Keratinocyte (primary cell): Measurements from ENCODE around the gene TMEM132A. TPM values are rescaled to one million over a fixed set of nuclear protein-coding genes. Genes with fewer than 3 reads are reported as not detected.
"Not testable (repeated sequence)": the region's sequence is repeated elsewhere in the genome, so short reads cannot be mapped to it uniquely, and the experiment has no call there.

Experiments
- DNase-seq: peaks from one replicate; pipeline ENCODE4 v3.0.0-alpha.2; 2011; ENCODE audit warnings: low read depth, missing footprints, low spot score
- FAIRE-seq: peaks from 2 replicates; lab custom pipeline; 2011; peaks lifted over from hg19 to GRCh38; lab: Jason Lieb, UNC
- H2AFZ ChIP-seq: 2 replicates; pipeline ENCODE4 v1.6.0; 2012; ENCODE audit warnings: low read length, control low read depth, inconsistent platforms; ENCODE audit not compliant: control insufficient read depth
- H3K27ac ChIP-seq: 2 replicates; pipeline ENCODE4 v1.5.1; 2011; ENCODE audit warnings: low read length; ENCODE audit not compliant: control insufficient read depth, insufficient read depth
- H3K27me3 ChIP-seq: 3 replicates; pipeline ENCODE4 v1.6.0; 2011; ENCODE audit warnings: low read length; ENCODE audit not compliant: control insufficient read depth, insufficient read depth; ENCODE audit errors: extremely low read depth
- H3K36me3 ChIP-seq, 2 experiments: 2 replicates in 1 of 2; 3 replicates in 1 of 2; pipeline ENCODE4 v1.5.1; 2011; ENCODE audit warnings: low read length in 2 of 2, mild to moderate bottlenecking in 1 of 2; ENCODE audit not compliant: control insufficient read depth in 2 of 2, insufficient read depth in 2 of 2; ENCODE audit errors: extremely low read depth in 1 of 2
- H3K4me1 ChIP-seq: 3 replicates; pipeline ENCODE4 v1.5.1; 2011; ENCODE audit warnings: low read length; ENCODE audit not compliant: control insufficient read depth, insufficient read depth; ENCODE audit errors: extremely low read depth
- H3K4me2 ChIP-seq: 3 replicates; pipeline ENCODE4 v1.6.0; 2011; ENCODE audit warnings: low read depth, low read length; ENCODE audit not compliant: control insufficient read depth, insufficient read depth; ENCODE audit errors: extremely low read depth
- H3K4me3 ChIP-seq, 3 experiments: fragments of 200-600 bp in 1 of 3; sonication (generic) in 1 of 3; 2 replicates in 2 of 3; 3 replicates in 1 of 3; pipeline ENCODE4 v1.5.1; 2011 to 2016; ENCODE audit warnings: low read length in 3 of 3, mild to moderate bottlenecking in 3 of 3, control low read depth in 2 of 3, inconsistent platforms in 1 of 3, low read depth in 1 of 3, mixed read lengths in 1 of 3, mixed run types in 1 of 3, moderate library complexity in 1 of 3; ENCODE audit not compliant: control insufficient read depth in 2 of 3, insufficient read depth in 2 of 3; ENCODE audit errors: extremely low read depth in 1 of 3
- H3K79me2 ChIP-seq: 2 replicates; pipeline ENCODE4 v1.6.0; 2012; ENCODE audit warnings: low read length; ENCODE audit not compliant: control insufficient read depth, insufficient read depth
- H3K9ac ChIP-seq: 3 replicates; pipeline ENCODE4 v1.6.0; 2011; ENCODE audit warnings: low read length; ENCODE audit not compliant: control insufficient read depth, insufficient read depth; ENCODE audit errors: extremely low read depth
- H3K9me1 ChIP-seq: 3 replicates; pipeline ENCODE4 v1.6.0; 2011; ENCODE audit warnings: low read length; ENCODE audit not compliant: control insufficient read depth, insufficient read depth; ENCODE audit errors: extremely low read depth
- H3K9me3 ChIP-seq: 2 replicates; pipeline ENCODE4 v1.5.1; 2012; ENCODE audit warnings: low read depth, low read length; ENCODE audit not compliant: control insufficient read depth
- H4K20me1 ChIP-seq: 3 replicates; pipeline ENCODE4 v1.6.0; 2011; ENCODE audit warnings: low read length; ENCODE audit not compliant: control insufficient read depth, insufficient read depth; ENCODE audit errors: extremely low read depth
- EZH2 ChIP-seq: IDR thresholded peaks from one replicate; pipeline ENCODE4 v1.6.1; 2012; ENCODE audit warnings: inconsistent platforms, mild to moderate bottlenecking, low read length, moderate library complexity
- dilution Hi-C: fragments of 300-500 bp; cut with MboI; formaldehyde crosslinking; loops from one replicate; pipeline ENCODE4 v1.7.0; 2020; ENCODE audit warnings: low sequenced_read_pairs; ENCODE audit not compliant: extremely low pct_ligation_motif_present
- polyA plus RNA-seq, 5 experiments: library from polyadenylated mRNA; depleted of rRNA in 3 of 5; stranded (reverse) in 3 of 5; stranded (forward) in 1 of 5; unstranded in 1 of 5; fragments of >200 nt; gene quantifications; 1 replicate in 1 of 5; 2 replicates in 3 of 5; 3 replicates in 1 of 5; pipeline versions ENCODE4 v1.2.1 to v1.2.3, GENCODE V29; 2011 to 2012; ENCODE audit warnings: missing spikeins in 2 of 5, low read depth in 1 of 5, low replicate concordance in 1 of 5
- TF ChIP-seq, protein P1 (sequence below), 3 experiments: IDR thresholded peaks in 1 of 3; conservative IDR thresholded peaks in 1 of 3; optimal IDR thresholded peaks in 1 of 3; 2 replicates in 2 of 3; 3 replicates in 1 of 3; pipeline versions ENCODE3 to v1.5.1; 2011; ENCODE audit warnings: low read length in 3 of 3, mild to moderate bottlenecking in 3 of 3, moderate library complexity in 2 of 3, control low read depth in 1 of 3, inconsistent platforms in 1 of 3; ENCODE audit not compliant: insufficient read depth in 2 of 3; ENCODE audit errors: extremely low read depth in 1 of 3

The TMEM132A gene
- polyA plus RNA-seq, 1 donor (not counting 4 experiments of a cell fraction or from before 2014, with no cell fraction given): 16.6 TPM

DNA sequence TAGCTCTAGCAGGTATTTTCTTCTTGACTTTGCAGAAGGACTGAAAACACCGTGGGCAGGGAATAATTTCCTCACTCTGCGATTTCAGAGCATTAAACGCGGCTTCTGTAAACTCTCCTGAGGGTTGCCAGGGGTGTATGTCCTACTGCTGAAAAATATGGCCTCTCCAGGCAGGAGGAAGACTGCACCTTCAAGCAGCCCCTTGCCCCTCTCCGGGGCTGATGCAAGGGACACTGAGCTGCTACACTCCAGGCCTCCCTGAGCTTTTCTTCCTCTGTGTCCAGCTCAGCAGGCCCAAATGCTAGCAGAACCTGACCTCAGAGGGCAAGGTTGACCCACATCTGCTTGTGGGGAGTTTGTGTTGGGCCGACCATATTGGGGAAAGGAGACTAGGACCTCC is 49.4 kb downstream of the TMEM132A start:
- no peaks in the 10 kb centered on the region for H3K9me3 ChIP-seq
- H3K4me1 ChIP-seq: peaks cover 4% of the 10 kb centered on the region
- no peak overlapping the region for H3K4me2 ChIP-seq
- no peak overlapping the region for H3K4me3 ChIP-seq
- H3K27ac ChIP-seq: no peak overlapping the region
- DNase-seq (no peak), FAIRE-seq (no peak)
- H4K20me1 ChIP-seq: no peaks in the 10 kb centered on the region
- H3K9me1 ChIP-seq: peaks cover 2% of the 10 kb centered on the region
- dilution Hi-C loops: no loop called here
- H3K36me3 ChIP-seq: no peaks in the 10 kb centered on the region
- H2AFZ ChIP-seq: no peak overlapping the region
- TF ChIP-seq, protein P1, sequence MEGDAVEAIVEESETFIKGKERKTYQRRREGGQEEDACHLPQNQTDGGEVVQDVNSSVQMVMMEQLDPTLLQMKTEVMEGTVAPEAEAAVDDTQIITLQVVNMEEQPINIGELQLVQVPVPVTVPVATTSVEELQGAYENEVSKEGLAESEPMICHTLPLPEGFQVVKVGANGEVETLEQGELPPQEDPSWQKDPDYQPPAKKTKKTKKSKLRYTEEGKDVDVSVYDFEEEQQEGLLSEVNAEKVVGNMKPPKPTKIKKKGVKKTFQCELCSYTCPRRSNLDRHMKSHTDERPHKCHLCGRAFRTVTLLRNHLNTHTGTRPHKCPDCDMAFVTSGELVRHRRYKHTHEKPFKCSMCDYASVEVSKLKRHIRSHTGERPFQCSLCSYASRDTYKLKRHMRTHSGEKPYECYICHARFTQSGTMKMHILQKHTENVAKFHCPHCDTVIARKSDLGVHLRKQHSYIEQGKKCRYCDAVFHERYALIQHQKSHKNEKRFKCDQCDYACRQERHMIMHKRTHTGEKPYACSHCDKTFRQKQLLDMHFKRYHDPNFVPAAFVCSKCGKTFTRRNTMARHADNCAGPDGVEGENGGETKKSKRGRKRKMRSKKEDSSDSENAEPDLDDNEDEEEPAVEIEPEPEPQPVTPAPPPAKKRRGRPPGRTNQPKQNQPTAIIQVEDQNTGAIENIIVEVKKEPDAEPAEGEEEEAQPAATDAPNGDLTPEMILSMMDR (optimal IDR thresholded peaks at IDR 0.05 in 1 of 3, IDR thresholded peaks at IDR 0.05 in 1 of 3, conservative IDR thresholded peaks at IDR 0.05 in 1 of 3; ENCODE audit: extremely low read depth in 1 of 3, insufficient read depth in 2 of 3, low read length in 3 of 3): no peak
- TF ChIP-seq EZH2: no peak
- H3K79me2 ChIP-seq: no peaks in the 10 kb centered on the region
- no peak overlapping the region for H3K9ac ChIP-seq
- H3K27me3 ChIP-seq: peaks cover 3% of the 10 kb centered on the region

DNA sequence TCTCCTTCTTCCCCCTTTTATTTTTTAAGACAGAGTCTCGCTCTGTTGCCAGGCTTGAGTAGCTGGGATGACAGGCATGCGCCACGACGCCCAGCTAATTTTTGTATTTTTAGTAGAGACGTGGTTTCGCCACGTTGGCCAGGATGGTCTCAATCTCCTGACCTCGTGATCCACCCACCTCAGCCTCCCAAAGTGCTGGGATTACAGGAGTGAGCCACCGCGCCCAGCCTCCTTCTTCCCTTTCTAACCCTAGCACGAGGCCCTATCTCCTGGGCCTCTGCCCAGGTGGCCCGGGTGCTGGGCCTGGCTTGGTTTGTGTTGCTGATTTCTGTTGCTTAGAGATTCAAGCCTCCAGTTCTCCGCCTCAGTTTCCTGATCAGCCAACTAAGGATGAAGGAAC is 50.1 kb downstream of the TMEM132A start:
- H3K9ac ChIP-seq, H4K20me1 ChIP-seq, H3K4me3 ChIP-seq, dilution Hi-C loops, H3K36me3 ChIP-seq, H3K27ac ChIP-seq, H3K79me2 ChIP-seq, H3K9me1 ChIP-seq, H3K9me3 ChIP-seq, H2AFZ ChIP-seq, H3K4me2 ChIP-seq, H3K27me3 ChIP-seq, FAIRE-seq, DNase-seq: not testable (repeated sequence)
- peaks cover 11% of the 10 kb centered on the region for H3K4me1 ChIP-seq

DNA sequence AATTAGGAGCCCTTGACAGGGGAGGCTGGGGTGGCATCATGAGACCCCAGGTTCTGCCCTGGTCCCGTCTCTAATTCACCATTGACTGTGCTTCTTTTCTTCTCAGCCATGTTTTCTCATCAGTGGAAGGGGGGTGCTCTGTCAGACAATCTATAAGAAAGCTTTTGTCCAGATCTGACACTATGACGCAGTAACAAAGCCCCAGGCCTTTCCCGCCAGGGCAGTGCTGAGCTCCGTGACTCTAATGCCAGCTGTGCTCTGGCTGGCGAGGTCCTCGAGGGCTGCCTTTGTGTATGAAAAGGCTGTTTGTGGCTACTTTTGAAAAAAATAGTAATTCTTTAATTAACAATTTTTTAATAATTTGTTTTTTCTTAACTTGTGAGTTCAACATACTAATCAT is 50.5 kb downstream of the TMEM132A start:
- H3K9ac ChIP-seq: no peak overlapping the region
- peaks cover 2% of the 10 kb centered on the region for H3K9me1 ChIP-seq
- H3K27ac ChIP-seq: no peak overlapping the region
- TF ChIP-seq EZH2: no peak
- TF ChIP-seq, protein P1 (optimal IDR thresholded peaks at IDR 0.05 in 1 of 3, IDR thresholded peaks at IDR 0.05 in 1 of 3, conservative IDR thresholded peaks at IDR 0.05 in 1 of 3; ENCODE audit: extremely low read depth in 1 of 3, insufficient read depth in 2 of 3, low read length in 3 of 3): no peak
- H3K4me3 ChIP-seq: no peak overlapping the region
- FAIRE-seq: no peak
- no peak for DNase-seq
- dilution Hi-C loops: no loop called here
- no peaks in the 10 kb centered on the region for H4K20me1 ChIP-seq
- H2AFZ ChIP-seq: no peak overlapping the region
- H3K4me2 ChIP-seq: no peak overlapping the region
- H3K36me3 ChIP-seq: no peaks in the 10 kb centered on the region
- no peaks in the 10 kb centered on the region for H3K9me3 ChIP-seq
- H3K79me2 ChIP-seq: no peaks in the 10 kb centered on the region
- peaks cover 11% of the 10 kb centered on the region for H3K4me1 ChIP-seq
- peaks cover 3% of the 10 kb centered on the region for H3K27me3 ChIP-seq
